ENCODE results near the gene GGT7.

The GGT7 gene

GRCh38 chr20:34806255-34806654, 66.4 kb downstream of the GGT7 start:
- DNase-seq (ENCODE audit: extremely low spot score) = no peak
- ChIA-PET POLR2A (no interaction called here), CTCF (no interaction called here)

DNA sequence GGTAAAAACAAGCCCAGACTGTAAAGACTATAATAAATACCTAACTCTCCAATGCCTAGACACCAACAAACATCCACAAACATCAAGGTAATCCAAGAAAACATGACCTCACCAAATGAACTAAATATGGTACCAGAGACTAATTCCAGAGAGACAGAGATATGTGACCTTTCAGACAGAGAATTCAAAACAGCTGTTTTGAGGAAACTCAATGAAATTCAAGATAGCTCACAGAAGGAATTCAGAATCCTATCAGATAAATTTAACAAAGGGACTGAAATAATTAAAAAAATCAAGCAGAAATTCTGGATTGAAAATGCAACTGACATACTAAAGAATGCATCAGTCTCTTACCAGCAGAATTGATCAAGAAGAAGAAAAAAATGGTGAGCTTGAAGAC, 73.8 kb downstream of the GGT7 start:
- ChIA-PET CTCF (interaction anchor here (0.6 kb wide), 1 partner anchor 25 kb away, joined by 3 read pairs; no protein-coding TSS in a partner anchor), POLR2A (no interaction called here)
- TF ChIP-seq ZNF384 (IDR thresholded peaks at IDR 0.05) = no peak
- no peak for TF ChIP-seq NFRKB (IDR thresholded peaks at IDR 0.05)
- no peak for TF ChIP-seq HDGF (IDR thresholded peaks at IDR 0.05; ENCODE audit: borderline replicate concordance)
- TF ChIP-seq BHLHE40 (IDR thresholded peaks at IDR 0.05; ENCODE audit: borderline replicate concordance) = no peak
- no peak for TF ChIP-seq FOXK2 (IDR thresholded peaks at IDR 0.05)
- TF ChIP-seq ELF4 (IDR thresholded peaks at IDR 0.05) = no peak
- no peak for TF ChIP-seq L3MBTL2 (conservative IDR thresholded peaks at IDR 0.05)
- TF ChIP-seq ARNT (IDR thresholded peaks at IDR 0.05) = no peak
- TF ChIP-seq PKNOX1 (IDR thresholded peaks at IDR 0.05) = no peak
- TF ChIP-seq SUZ12 (IDR thresholded peaks at IDR 0.05) = no peak
- TF ChIP-seq SP1 (IDR thresholded peaks at IDR 0.05) = no peak
- no peak for TF ChIP-seq CTBP1 (IDR thresholded peaks at IDR 0.05; ENCODE audit: borderline replicate concordance)
- no peak for TF ChIP-seq FOXM1 (IDR thresholded peaks at IDR 0.05; ENCODE audit: borderline replicate concordance)
- TF ChIP-seq TARDBP (IDR thresholded peaks at IDR 0.05) = no peak
- no peak for TF ChIP-seq FOXA1 (IDR thresholded peaks at IDR 0.05)
- TF ChIP-seq LEF1 (IDR thresholded peaks at IDR 0.05; ENCODE audit: borderline replicate concordance) = no peak
- DNase-seq (ENCODE audit: extremely low spot score) = no peak

More at GRCh38 chr20:34806255-34806654, 66.4 kb downstream of the GGT7 start:
- TF ChIP-seq ARNT (IDR thresholded peaks at IDR 0.05) (no peak), HDGF (IDR thresholded peaks at IDR 0.05; ENCODE audit: borderline replicate concordance) (no peak), TARDBP (IDR thresholded peaks at IDR 0.05) (no peak), CTBP1 (IDR thresholded peaks at IDR 0.05; ENCODE audit: borderline replicate concordance) (no peak), LEF1 (IDR thresholded peaks at IDR 0.05; ENCODE audit: borderline replicate concordance) (no peak), ZNF384 (IDR thresholded peaks at IDR 0.05) (no peak), SP1 (IDR thresholded peaks at IDR 0.05) (no peak), ELF4 (IDR thresholded peaks at IDR 0.05) (no peak), PKNOX1 (IDR thresholded peaks at IDR 0.05) (no peak), SUZ12 (IDR thresholded peaks at IDR 0.05) (no peak), L3MBTL2 (conservative IDR thresholded peaks at IDR 0.05) (no peak), BHLHE40 (IDR thresholded peaks at IDR 0.05; ENCODE audit: borderline replicate concordance) (no peak), FOXM1 (IDR thresholded peaks at IDR 0.05; ENCODE audit: borderline replicate concordance) (no peak), NFRKB (IDR thresholded peaks at IDR 0.05) (no peak), FOXK2 (IDR thresholded peaks at IDR 0.05) (no peak), FOXA1 (IDR thresholded peaks at IDR 0.05) (no peak)

- TF ChIP-seq ELF4 (IDR thresholded peaks at IDR 0.05) = no peak
- no peak for TF ChIP-seq FOXK2 (IDR thresholded peaks at IDR 0.05)
- no peak for TF ChIP-seq CTBP1 (IDR thresholded peaks at IDR 0.05; ENCODE audit: borderline replicate concordance)
- no peak for TF ChIP-seq HDGF (IDR thresholded peaks at IDR 0.05; ENCODE audit: borderline replicate concordance)
- TF ChIP-seq ZNF384 (IDR thresholded peaks at IDR 0.05) = no peak
- no peak for TF ChIP-seq ARNT (IDR thresholded peaks at IDR 0.05)
- TF ChIP-seq PKNOX1 (IDR thresholded peaks at IDR 0.05) = no peak
- no peak for TF ChIP-seq FOXA1 (IDR thresholded peaks at IDR 0.05)
- no peak for TF ChIP-seq L3MBTL2 (conservative IDR thresholded peaks at IDR 0.05)
- no peak for TF ChIP-seq SUZ12 (IDR thresholded peaks at IDR 0.05)
- no peak for TF ChIP-seq BHLHE40 (IDR thresholded peaks at IDR 0.05; ENCODE audit: borderline replicate concordance)
- no peak for TF ChIP-seq TARDBP (IDR thresholded peaks at IDR 0.05)
- no peak for TF ChIP-seq SP1 (IDR thresholded peaks at IDR 0.05)
- no peak for TF ChIP-seq LEF1 (IDR thresholded peaks at IDR 0.05; ENCODE audit: borderline replicate concordance)
- TF ChIP-seq FOXM1 (IDR thresholded peaks at IDR 0.05; ENCODE audit: borderline replicate concordance) = no peak
- CTCF ChIA-PET = no interaction called here
Measured at GRCh38 chr20:34798328-34798727, 74.3 kb downstream of the GGT7 start.

GRCh38 chr20:34797012-34797995, 75.4 kb downstream of the GGT7 start:
- TF ChIP-seq HDGF (IDR thresholded peaks at IDR 0.05; ENCODE audit: borderline replicate concordance) (no peak), TARDBP (IDR thresholded peaks at IDR 0.05) (no peak), FOXM1 (IDR thresholded peaks at IDR 0.05; ENCODE audit: borderline replicate concordance) (no peak), L3MBTL2 (conservative IDR thresholded peaks at IDR 0.05) (no peak), SP1 (IDR thresholded peaks at IDR 0.05) (no peak), FOXA1 (IDR thresholded peaks at IDR 0.05) (no peak), ARNT (IDR thresholded peaks at IDR 0.05) (no peak), ZNF384 (IDR thresholded peaks at IDR 0.05) (no peak), NFRKB (IDR thresholded peaks at IDR 0.05) (no peak), ELF4 (IDR thresholded peaks at IDR 0.05) (no peak), BHLHE40 (IDR thresholded peaks at IDR 0.05; ENCODE audit: borderline replicate concordance) (no peak), SUZ12 (IDR thresholded peaks at IDR 0.05) (no peak), PKNOX1 (IDR thresholded peaks at IDR 0.05) (no peak), LEF1 (IDR thresholded peaks at IDR 0.05; ENCODE audit: borderline replicate concordance) (no peak), FOXK2 (IDR thresholded peaks at IDR 0.05) (no peak), CTBP1 (IDR thresholded peaks at IDR 0.05; ENCODE audit: borderline replicate concordance) (no peak)
- POLR2A ChIA-PET = no interaction called here
- CTCF ChIA-PET = interaction anchor here (0.6 to 1.5 kb wide), 2 partner anchors 28 to 401 kb away, joined by 5 to 8 read pairs; no protein-coding TSS in a partner anchor
- DNase-seq (ENCODE audit: extremely low spot score) = no peak

More at GRCh38 chr20:34798328-34798727, 74.3 kb downstream of the GGT7 start:
- POLR2A ChIA-PET = no interaction called here
- DNase-seq (ENCODE audit: extremely low spot score) = no peak
